Liver (tissue), 3 donors: ENCODE results near the gene EIF2AK2.

Experiments used
- FOXA2 ChIP-seq: IDR thresholded peaks from 2 replicates; pipeline ENCODE4 v1.6.1; 2016; ENCODE audit warnings: antibody characterized with exemption
- GABPA ChIP-seq, 2 donors: IDR thresholded peaks in 1 of 2; conservative IDR thresholded peaks in 1 of 2; 2 replicates each; pipeline ENCODE4 v1.6.1; 2016; ENCODE audit warnings: antibody characterized with exemption in 2 of 2, mild to moderate bottlenecking in 1 of 2, moderate library complexity in 1 of 2
- YY1 ChIP-seq: IDR thresholded peaks from 2 replicates; pipeline ENCODE4 v1.6.1; 2016; ENCODE audit warnings: antibody characterized with exemption, mild to moderate bottlenecking
- TF ChIP-seq, protein P1 (sequence below): fragments of 150-350 bp; IDR thresholded peaks from 2 replicates; pipeline ENCODE4 v1.5.1; 2017; ENCODE audit warnings: improper control_type of control experiment, low read depth, low read length; ENCODE audit not compliant: missing input control
- TF ChIP-seq, protein P2 (sequence below): IDR thresholded peaks from 2 replicates; pipeline ENCODE4 v1.6.1; 2016; ENCODE audit warnings: antibody characterized with exemption
- donor health status: healthy.
- donor health status: healthy.

DNA sequence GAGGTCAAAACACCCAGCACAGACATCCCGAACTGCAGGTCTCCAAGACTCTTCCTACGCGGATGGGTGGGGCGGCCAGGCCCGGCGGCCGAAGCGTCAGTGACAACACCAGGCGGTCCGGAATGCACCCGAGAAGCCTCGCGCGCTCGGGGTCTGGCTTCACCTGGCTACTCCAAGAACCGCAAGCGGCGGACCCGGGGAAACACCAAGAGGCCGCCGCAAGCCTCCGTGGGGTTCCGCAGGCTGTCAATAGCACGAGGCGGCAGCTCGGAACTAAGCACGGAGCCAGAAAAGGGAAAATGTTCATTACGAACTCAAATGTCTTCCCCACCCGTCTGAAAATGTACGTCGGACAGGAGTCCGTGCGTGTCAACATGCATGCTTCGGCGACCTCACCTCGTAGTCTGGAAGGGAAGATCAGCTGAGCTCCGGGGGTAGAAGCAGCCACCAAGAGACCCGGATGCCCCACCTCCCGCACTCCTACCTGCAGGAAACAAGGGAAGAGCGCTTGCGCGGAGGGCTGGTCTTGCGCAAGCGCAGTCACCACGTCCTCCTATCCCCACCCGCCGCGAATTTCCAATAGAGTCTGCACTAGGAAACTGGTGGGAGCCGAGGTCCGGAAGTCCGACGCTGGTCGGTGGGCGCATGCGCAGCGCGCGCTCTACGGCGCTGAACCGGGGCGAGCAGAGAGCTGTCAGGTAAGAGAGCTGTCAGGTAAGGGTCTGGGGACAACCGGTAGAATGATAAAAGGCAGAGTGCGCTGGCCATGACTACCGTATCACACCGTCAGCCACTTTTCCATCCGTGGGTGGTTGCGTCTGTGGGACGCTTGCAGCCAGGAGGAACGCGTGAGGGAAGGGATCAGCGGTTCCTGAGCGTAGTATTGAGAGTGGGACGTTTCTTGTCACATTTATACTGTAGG, 72.6 kb downstream of the EIF2AK2 start, which contains the start of the genes GPATCH11 and HEATR5B:
- TF ChIP-seq GABPA (IDR thresholded peaks at IDR 0.05 in 1 of 2, conservative IDR thresholded peaks at IDR 0.05 in 1 of 2) = peak in 1 of 2 donors; percentile 91
- TF ChIP-seq, protein P1, sequence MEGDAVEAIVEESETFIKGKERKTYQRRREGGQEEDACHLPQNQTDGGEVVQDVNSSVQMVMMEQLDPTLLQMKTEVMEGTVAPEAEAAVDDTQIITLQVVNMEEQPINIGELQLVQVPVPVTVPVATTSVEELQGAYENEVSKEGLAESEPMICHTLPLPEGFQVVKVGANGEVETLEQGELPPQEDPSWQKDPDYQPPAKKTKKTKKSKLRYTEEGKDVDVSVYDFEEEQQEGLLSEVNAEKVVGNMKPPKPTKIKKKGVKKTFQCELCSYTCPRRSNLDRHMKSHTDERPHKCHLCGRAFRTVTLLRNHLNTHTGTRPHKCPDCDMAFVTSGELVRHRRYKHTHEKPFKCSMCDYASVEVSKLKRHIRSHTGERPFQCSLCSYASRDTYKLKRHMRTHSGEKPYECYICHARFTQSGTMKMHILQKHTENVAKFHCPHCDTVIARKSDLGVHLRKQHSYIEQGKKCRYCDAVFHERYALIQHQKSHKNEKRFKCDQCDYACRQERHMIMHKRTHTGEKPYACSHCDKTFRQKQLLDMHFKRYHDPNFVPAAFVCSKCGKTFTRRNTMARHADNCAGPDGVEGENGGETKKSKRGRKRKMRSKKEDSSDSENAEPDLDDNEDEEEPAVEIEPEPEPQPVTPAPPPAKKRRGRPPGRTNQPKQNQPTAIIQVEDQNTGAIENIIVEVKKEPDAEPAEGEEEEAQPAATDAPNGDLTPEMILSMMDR = no peak
- TF ChIP-seq, protein P2, sequence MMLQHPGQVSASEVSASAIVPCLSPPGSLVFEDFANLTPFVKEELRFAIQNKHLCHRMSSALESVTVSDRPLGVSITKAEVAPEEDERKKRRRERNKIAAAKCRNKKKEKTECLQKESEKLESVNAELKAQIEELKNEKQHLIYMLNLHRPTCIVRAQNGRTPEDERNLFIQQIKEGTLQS = no peak
- TF ChIP-seq FOXA2 = no peak
- peak; percentile 61 for TF ChIP-seq YY1
